Right ventricle myocardium inferior (tissue), 1 donor: ENCODE results near the gene SNX22. TPM values are rescaled to one million over a fixed set of nuclear protein-coding genes. Genes with fewer than 3 reads are reported as not detected.
"Not testable (repeated sequence)": the region's sequence is repeated elsewhere in the genome, so short reads cannot be mapped to it uniquely, and the experiment has no call there.

Experiments used
- ATAC-seq: fragments of 200-7000 bp; cut with Tn5 transposase; one replicate; pipeline ENCODE4 v1.9.1; 2020; ENCODE audit warnings: mild to moderate bottlenecking, moderate library complexity
- DNase-seq: peaks from one replicate; pipeline ENCODE4 v3.0.0; 2021; ENCODE audit errors: missing footprints
- intact Hi-C: fragments of 100-400 bp; cut with DNase I; formaldehyde crosslinking; loops from one replicate; pipeline ENCODE4 v1.11.0; 2022
- long read RNA-seq: library from polyadenylated mRNA; unstranded; transcript quantifications from one replicate; pipeline ENCODE4 v2.0.0, GENCODE V29; 2021
- total RNA-seq: library from RNA; stranded (reverse); fragmentation: NEBNext Ultra II Directional; extraction: Animal tissue kit (Norgen Biotek cat#: 25700); gene quantifications from one replicate; pipeline ENCODE4 v1.2.1, GENCODE V29; 2021
- donor health status: DM: no; HTN: yes; CAD: no; lungs with severe emphysema.

SNX22 gene
- total RNA-seq: 7.4 TPM
- long read RNA-seq, partial matches to known transcripts: 0 of 2 reads
- long read RNA-seq, other reads (novel, unspliced or antisense): 2 of 2 reads

- intact Hi-C loops: loop anchor here (5.0 to 10.0 kb wide), 3 partner anchors 40 to 397 kb away; partner anchors contain the start of gene CIAO2A
- no peak for ATAC-seq
- no peak for DNase-seq
Observed at GRCh38 chr15:64151727-64152506, at the start of gene SNX22. SNX22 (plus strand) TSS chr15:64151731; CDS start chr15:64151776, 45 bp downstream.

GRCh38 chr15:64102497-64102896 is 49.0 kb upstream of the SNX22 start:
- DNase-seq (no peak), ATAC-seq (no peak)
- intact Hi-C loops: no loop called here

- intact Hi-C loops: no loop called here
- ATAC-seq: peak; percentile 72
- no peak for DNase-seq
Observed at GRCh38 chr15:64105113-64105704, 46.3 kb upstream of the SNX22 start.

- ATAC-seq: no peak
- intact Hi-C loops: no loop called here
Observed at GRCh38 chr15:64107337-64107736, 44.2 kb upstream of the SNX22 start.

GRCh38 chr15:64110108-64110701 is 41.3 kb upstream of the SNX22 start:
- not testable (repeated sequence) for DNase-seq
- peak; percentile 29 for ATAC-seq
- intact Hi-C loops: loop anchor here (5.0 kb wide), 1 partner anchor 42 kb away; the partner anchor contains the start of gene SNX22

More at GRCh38 chr15:64107337-64107736, 44.2 kb upstream of the SNX22 start:
- no peak for DNase-seq

- ATAC-seq (no peak), DNase-seq (no peak)
- intact Hi-C loops: loop anchor here (5.0 kb wide), 1 partner anchor 41 kb away; the partner anchor contains the start of gene SNX22
Observed at GRCh38 chr15:64110950-64111678, 40.4 kb upstream of the SNX22 start.

GRCh38 chr15:64111679-64112050 is 39.9 kb upstream of the SNX22 start:
- ATAC-seq (no peak), DNase-seq (no peak)
- intact Hi-C loops: loop anchor here (5.0 kb wide), 1 partner anchor 41 kb away; the partner anchor contains the start of gene SNX22

GRCh38 chr15:64112073-64112772 is 39.3 kb upstream of the SNX22 start:
- intact Hi-C loops: loop anchor here (5.0 kb wide), 1 partner anchor 40 kb away; the partner anchor contains the start of gene SNX22
- no peak for ATAC-seq
- DNase-seq: no peak

GRCh38 chr15:64112904-64113303 is 38.6 kb upstream of the SNX22 start:
- no peak for ATAC-seq
- intact Hi-C loops: loop anchor here (5.0 kb wide), 1 partner anchor 39 kb away; the partner anchor contains the start of gene SNX22

GRCh38 chr15:64117759-64118487 is 33.6 kb upstream of the SNX22 start:
- intact Hi-C loops: no loop called here
- no peak for DNase-seq
- ATAC-seq: no peak

More at GRCh38 chr15:64112904-64113303, 38.6 kb upstream of the SNX22 start:
- no peak for DNase-seq

GRCh38 chr15:64120322-64120721 is 31.2 kb upstream of the SNX22 start:
- intact Hi-C loops, DNase-seq, ATAC-seq: not testable (repeated sequence)

GRCh38 chr15:64121614-64122013 is 29.9 kb upstream of the SNX22 start:
- intact Hi-C loops: no loop called here
- ATAC-seq (no peak), DNase-seq (no peak)

- ATAC-seq: no peak
- intact Hi-C loops: no loop called here
- DNase-seq: no peak
Observed at GRCh38 chr15:64122444-64122843, 29.1 kb upstream of the SNX22 start.

GRCh38 chr15:64122936-64123351 is 28.6 kb upstream of the SNX22 start:
- no peak for DNase-seq
- intact Hi-C loops: no loop called here
- peak; percentile 37 for ATAC-seq

GRCh38 chr15:64125978-64126377 is 25.6 kb upstream of the SNX22 start:
- intact Hi-C loops: no loop called here
- no peak for ATAC-seq
- DNase-seq: no peak

- ATAC-seq (no peak), DNase-seq (no peak)
- intact Hi-C loops: no loop called here
Observed at GRCh38 chr15:64127521-64128270, 23.8 kb upstream of the SNX22 start.

GRCh38 chr15:64130159-64130558 is 21.4 kb upstream of the SNX22 start:
- intact Hi-C loops: no loop called here
- DNase-seq (no peak), ATAC-seq (no peak)
